ENCODE results near the gene TM4SF1.

DNA sequence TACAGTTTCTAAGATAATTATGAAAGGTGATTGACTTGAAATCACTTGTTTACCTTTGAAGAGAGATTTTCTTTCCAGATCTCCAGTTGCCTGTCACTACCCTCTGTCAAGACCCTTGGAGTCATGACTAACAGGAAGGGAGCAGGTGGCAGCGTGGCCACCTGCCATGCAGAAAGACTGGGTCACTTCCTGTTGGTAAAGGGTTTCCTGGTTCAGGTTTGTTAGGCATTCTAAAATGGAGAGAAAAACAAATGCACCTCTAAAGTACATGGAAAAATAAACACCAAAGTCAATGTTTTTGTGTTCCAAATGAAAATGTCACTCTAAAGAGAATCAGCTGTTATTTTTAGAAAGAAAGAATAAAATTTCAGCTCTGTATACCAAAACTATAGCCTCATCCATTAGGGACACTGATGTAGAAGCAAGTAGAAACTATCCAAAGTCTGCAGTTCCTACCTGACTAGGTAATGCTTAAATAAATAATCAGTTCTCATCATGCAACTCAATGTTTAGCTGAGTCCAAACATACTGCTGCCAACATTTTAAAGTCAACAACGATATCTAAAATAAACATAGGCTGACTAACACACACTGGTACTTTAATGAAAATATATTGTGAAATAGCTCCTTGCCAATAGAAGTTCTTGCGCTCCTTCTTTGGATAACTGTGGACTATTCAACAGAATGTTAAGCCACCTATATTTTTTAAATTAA lies 23.9 kb upstream of the TM4SF1 start:
- TF ChIP-seq CTCF (IDR thresholded peaks at IDR 0.05): no peak
- TF ChIP-seq POLR2A (IDR thresholded peaks at IDR 0.05): peak; percentile 47
